UCSD-AML1 (cell line): ENCODE measurements around the gene WDR6.

ENCODE experiments used
- DNase-seq: peaks from one replicate; lab custom pipeline; 2025; ENCODE audit not compliant: unreplicated experiment; lab: John Stamatoyannopoulos, UW

Gene WDR6

DNA sequence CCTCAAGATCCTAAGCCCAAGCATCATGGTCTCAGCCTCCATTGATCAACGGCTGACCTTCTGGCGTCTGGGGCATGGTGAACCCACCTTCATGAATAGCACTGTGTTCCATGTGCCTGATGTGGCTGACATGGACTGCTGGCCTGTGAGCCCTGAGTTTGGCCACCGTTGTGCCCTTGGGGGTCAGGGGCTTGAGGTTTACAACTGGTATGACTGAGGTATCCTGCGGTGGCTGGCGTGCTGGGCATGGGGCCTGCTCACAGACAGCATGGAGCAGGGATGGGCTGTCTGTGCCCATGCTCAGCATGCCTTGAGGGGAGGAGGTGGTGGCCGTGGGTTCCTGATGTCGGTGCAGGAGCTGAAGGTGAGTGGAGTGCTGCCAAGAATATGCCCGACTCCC is 7.9 kb downstream of the WDR6 start:
- no peak for DNase-seq

DNA sequence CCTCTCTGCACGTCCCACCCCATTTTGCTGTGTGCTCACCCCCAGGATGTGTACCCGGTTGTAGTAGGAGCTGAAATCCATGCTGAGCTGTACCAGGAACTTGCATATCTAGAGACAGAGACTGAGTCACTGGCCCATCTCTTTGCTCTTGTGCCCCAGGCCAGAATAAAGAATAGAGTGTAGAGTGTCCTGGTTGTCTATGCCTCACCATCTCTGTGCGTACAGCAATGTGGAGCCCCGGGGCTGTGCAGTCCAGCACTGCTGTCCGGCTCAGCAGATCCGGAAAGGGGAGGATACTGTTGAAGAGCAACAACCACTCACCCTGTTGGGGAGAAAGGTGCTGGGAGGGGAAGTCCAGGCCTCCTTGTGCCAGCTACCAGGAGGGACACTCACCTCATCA is 8.6 kb downstream of the WDR6 start:
- DNase-seq: no peak

DNA sequence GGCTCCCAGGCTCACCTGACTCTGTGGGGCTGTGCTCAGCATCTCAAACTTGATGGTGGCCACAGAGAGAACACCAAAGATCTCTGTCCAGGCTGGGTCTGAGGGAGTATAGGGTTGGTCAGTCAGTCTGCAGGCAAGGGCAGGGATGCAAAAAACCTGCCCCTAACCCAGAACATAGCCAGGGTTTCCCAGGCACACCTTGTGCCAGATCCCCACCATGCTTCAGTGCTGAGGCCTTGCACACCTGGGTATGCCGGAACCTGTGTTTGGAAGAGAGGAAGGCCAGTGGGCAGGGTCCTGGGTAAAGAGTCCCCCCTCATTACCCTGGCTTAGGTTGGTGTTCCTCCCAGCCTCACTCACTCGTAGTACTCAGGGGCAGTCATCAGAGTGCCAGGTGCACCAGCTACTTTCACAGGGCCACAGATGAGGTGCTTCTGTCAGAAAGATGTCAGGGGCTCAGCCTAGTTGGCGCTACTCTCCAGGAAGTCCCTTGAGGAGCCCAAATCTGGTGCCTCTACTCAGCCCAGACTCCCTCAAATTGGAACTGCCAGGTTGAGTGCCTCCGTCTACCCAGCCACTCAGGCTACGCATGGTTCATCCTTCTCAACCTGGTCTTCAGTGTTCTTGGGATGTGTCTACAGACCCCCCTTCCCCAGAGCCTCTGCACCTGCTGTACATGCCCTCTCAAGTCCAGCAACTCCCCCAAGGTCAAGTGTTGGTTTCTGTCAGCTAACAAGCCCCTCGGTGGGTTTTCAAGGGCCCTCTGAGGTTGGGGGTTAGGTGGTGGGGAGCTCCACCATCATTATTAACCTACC is 9.4 kb downstream of the WDR6 start:
- no peak for DNase-seq

DNA sequence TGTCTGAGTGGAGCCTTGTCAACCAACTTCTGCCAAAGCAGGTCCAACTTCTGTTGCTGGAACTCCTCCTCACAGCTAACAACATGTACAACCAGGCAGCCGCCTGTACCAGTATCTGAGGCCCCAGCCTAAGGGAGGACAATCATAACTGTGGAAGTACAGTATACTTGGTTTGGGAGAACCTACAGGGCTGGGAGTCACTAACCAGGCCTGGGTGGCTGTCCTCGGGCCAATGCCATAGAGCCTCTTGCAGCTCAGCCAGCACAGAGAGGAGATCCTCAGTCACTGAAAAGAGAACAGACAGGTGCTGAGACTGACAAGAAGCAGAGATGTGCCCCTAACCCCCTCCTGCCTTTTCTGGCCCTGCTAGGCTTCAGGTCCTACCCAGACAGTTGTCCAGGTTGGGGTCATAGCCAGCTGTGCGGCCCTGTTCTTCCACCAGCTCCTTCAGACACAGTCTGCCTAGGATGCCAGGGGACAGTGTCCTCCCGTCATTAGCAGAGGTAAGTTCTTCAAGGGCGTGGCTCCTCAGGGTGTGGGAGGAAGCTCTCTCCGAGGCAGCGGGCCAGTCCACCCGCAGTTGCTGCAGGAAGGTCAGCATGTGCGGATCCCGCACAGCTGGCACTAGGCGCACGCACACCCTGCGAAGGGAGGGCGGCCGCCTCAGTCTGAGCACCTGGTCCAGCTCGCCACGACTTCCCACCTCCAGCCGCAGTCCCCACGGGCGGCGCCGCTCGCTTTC is 10.2 kb downstream of the WDR6 start:
- no peak for DNase-seq

DNA sequence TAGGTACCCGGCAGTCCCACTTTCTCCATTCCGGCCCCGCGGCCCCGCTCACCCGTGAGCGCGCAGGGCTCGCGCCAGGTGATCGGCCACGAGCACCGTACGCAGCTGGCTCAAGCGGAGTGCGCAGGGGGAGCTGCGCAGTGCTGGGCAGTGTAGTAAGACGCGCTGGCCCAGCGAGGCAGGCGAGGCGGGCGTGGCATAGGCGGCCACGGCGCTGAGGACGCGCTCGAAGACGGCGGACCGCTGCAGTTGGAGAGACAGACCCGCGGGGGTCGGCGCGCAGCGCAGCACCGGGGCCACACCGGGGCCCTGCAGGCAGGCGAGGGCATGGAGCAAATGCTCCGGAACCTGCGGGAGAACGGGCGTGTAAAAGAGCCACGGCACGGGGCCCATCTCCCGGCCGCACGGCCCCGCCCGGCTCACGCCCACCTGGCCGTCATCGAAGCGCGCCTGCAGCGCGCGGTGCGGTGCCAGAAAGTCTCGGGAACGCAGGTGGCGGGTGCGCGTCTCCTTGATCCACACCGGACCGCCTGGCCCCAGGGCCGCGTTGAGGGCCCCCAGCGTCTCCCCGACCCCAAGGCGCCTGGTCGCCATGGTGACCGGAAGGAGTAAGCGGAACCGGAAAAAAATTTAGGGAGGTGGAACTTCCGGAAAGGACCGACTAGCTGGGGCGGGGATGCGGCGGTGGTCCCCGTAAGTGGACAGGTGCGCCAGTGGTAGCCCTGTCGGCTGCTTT is 10.9 kb downstream of the WDR6 start, which contains the start of gene DALRD3:
Gene DALRD3, minus strand, starts transcription at position 610 of the 736 bp plus-strand sequence. Its CDS starts 16 bp downstream, at position 594.
- peak; percentile 77 for DNase-seq

DNA sequence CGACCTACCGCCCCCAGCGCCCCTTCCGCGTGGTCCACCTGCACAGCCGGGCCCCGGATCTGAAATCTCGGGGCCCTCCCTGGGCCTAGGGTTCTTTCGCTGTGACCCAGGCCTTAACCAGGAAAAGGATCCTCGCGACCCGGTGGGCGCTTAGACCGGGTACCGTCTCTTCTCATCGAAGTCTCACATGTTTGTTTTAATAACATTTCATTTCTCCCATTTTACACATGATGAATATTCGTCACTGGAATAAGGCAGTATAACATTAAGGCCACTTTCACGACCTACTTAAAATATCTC is 11.5 kb downstream of the WDR6 start:
- DNase-seq: no peak

DNA sequence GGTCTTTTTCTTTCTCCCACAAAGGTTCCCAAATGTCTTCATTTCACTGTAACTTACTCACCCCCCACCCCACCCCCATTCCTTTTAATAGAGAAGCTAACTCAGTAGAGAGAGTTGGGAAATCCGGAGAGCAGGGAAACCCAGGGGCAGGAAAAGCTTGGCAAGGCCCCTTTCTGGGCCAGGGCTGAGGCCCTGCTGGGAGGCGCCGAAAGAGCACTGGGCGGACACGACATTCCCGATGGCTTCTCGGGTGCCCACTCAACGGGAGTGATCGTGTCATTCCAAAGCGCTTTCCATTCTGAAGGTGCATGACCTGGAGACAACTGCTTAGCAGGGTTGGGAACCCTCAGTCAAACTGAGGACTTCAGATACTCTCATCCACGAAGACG is 12.7 kb downstream of the WDR6 start:
- DNase-seq: no peak

DNA sequence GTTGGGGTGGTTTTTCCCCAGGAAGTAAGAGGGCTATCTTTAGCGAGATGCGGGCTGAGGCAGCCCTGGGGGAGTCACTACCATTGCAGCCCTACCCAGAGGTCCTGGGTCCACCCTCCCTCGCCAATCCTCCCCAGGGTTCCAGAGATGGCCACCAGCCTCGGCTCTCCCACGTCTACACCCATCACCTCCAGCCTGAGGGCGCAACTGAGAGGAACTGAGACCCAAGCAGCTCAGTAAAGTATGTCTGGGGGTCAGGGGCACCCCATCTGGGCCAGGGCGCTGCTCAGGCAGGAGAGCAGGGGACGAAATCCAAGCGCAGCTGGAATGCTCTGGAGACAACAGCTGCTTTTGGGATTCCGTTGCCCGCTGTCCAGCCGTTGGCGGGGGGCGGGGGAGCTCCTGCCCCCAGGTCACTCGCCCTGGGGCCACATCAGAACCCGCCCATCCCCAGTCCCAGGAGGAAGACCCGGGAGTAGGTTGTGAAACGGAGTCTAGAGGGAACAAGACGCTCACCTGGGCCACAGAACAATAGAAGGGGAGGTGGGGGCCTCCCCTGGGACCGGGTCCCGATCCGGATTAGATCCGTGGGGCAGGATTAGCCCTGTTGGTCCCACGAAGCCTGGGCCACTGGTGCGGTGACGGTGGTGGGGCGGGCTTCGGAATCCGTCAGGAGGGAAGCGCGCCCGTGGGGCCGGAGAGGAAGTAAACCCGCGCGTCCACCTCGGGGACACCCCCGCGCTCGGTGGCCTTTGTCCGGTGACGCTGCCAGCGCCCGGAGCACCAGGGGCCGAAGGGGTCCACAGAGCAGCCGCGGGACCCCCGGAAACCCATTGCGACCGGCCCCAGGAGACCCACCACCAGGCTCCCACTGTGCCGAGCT is 13.4 kb downstream of the WDR6 start:
- peak; percentile 69 for DNase-seq

DNA sequence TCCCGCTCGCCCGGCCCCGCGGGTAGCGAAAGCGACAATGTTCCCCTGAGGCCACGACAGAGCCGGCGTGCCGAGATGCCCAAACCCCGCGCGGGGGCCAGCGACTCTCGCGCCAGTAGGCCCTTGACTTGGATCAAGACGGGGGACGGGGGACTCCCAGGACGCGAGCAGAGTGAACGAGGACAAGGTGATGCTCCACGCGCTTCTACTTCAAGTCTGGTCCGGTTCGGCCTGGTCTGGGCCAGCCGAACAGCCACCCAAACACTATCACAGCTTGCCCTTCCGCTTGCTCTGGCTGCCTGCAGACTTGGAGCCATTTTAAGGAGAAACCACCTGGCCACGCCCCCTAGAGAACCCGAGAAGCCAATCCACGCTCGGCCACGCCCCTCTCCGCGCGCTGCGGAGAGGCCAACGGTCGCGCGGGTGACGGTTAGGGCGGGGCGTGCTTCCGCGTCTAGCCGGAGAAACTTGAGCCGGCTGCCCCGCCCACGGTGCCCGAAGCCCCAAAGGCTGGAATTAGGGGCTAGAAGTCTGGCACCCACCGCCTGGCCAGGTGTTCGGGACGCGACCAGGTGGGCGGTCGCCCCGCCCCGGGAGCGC is 14.1 kb downstream of the WDR6 start:
- DNase-seq: peak; percentile 98

DNA sequence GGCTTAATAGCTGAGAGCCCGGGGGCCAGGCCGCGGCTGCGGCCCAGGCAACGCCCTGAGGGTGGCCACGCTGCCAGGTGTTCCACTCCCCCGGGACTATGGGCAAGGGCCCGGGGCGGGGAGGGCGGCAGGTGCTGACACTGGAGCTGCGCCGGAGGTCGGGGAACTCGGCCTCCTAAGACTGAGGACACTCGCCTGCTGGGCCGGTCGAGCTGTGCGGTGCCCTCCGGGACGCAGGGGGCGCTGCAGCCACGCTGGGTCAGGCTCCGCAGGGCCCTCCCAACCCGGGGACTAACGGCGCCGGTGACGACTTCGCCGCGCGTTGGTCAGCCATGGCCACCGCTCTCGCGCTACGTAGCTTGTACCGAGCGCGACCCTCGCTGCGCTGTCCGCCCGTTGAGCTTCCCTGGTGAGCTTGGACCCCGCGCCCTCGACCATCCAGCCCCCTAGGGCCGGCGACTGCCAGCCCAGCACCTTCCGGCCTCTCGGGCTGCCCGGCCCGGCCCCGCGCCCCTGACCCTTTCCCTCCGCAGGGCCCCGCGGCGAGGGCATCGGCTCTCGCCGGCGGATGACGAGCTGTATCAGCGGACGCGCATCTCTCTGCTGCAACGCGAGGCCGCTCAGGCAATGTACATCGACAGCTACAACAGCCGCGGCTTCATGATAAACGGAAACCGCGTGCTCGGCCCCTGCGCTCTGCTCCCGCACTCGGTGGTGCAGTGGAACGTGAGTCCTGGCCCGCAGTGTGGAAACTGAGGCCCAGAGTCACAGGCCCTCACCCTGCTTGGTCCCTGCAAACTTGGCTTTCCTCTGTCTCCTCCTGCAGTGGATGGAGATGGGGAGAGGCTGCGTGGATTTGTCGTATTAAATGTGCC is 14.9 kb downstream of the WDR6 start, which contains the start of gene NDUFAF3:
Gene NDUFAF3, plus strand, starts transcription at position 309 of the 875 bp plus-strand sequence. Its CDS starts 24 bp downstream, at position 333.
- DNase-seq: peak; percentile 92

DNA sequence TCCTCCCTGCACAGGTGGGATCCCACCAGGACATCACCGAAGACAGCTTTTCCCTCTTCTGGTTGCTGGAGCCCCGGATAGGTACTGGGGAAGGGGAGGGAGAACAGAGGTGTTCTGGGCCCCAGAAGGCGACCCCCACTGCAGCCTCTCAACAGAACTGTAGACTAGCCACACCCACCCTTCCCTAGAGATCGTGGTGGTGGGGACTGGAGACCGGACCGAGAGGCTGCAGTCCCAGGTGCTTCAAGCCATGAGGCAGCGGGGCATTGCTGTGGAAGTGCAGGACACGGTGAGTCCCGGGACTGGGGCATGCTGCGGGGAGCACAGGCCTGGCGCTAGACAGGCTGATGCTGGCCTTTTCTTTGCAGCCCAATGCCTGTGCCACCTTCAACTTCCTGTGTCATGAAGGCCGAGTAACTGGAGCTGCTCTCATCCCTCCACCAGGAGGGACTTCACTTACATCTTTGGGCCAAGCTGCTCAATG is 15.5 kb downstream of the WDR6 start:
- no peak for DNase-seq

DNA sequence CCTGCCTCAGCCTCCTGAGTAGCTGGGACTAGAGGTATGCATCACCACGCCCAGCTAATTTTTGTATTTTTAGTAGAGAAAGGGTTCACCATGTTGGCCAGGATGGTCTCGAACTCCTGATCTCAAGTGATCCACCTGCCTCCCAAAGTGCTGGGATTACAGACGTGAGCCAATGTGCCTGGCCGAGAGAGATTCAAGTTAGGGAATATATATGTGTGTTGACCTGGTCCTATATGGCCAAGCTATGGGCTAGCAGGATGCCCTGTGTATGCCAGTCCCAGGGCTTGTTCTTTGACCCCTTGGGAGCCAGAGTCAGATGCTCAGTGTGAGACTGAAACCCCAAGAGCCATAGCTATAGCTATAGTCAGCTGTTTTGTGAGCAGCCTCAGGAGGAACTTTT is 16.6 kb downstream of the WDR6 start:
- DNase-seq: no peak

DNA sequence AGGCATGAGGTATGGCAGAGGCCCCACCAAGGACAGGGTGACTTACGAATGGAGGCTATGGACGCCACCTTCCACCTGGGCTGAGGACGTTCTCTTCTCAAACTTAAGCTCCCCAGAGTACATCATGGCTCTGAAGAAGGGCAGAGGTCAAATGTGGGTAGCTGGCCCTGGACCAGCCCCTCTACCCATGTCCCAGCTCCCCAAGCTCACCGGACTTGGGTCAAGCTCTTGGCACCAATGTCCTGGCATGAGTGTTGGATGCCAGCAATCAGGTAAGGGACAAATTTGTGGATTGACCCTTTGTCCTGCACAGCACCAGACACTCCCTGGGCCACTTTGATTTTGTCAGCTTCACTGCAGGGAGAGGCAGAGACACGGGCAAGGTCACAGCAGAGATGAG is 17.3 kb downstream of the WDR6 start:
- DNase-seq: no peak

DNA sequence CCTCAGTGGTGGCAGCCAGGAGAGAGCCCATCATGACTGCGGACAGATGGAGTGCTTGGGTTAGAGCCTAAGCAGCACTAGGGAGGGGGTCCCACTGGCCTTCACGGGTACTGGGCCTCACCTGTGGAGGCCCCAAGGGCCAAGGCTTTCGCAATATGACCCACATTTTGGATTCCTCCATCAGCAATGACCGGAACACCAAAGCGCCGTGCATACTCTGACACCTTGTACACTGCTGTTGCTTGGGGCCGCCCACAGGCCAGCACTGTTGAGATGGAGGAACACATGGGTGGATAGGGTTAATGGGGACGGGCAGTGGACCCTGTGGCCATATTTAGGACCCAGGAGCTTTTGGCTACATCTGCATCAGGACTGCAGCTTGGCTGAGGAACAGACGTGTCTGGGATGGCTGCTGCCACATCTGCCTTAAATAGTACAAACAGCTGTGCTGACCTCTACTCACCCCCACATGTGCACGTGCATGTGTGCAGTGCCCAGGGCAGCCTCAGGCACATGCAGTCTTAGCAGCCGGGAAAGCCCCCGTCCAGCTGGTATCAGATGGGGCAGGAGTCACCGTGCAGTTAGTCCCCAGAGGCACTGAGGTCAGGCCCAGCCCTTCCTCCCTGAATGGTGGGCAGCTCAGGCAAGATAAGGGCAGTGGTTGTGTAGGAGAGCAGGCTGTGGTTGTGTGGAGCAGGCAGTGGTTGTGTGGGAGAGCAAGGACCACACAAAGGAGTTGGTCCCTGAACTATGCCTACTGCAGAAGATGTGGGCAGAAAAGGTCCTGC is 18.0 kb downstream of the WDR6 start:
- peak; percentile 64 for DNase-seq

DNA sequence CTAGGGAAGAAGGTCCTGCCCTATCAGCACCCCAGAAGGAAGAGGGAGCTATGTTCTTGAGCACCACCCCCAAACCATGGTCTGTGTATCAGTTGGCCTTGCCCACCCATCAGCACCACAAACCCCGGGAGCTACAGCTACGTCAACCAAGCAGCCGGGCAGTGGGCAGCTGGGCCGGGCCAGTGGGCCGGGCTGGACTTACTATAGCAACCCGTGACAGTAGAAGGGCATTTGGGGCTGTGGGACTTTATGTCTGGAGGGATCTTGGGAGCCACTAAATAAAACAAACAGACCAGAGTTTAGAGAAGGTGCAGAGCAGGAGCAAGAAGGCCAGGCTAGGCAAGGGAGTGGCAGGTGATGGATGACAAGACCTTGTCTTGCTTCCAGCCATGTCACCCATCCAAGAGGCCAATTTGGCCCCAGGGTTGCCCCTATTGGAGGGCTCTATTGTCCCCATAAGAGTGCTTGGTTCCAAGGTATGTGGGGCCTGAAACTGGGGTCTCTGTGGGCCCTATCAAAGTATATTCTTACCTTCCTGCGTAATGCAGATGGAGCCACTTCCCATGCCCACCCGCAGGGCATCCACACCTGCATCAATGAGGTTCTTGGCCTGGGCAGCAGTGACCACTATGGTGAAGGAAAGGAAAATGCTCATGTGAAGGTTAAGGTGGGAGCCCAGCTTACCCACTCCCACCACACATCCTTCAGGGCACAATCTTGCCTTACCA is 18.8 kb downstream of the WDR6 start:
- no peak for DNase-seq

DNA sequence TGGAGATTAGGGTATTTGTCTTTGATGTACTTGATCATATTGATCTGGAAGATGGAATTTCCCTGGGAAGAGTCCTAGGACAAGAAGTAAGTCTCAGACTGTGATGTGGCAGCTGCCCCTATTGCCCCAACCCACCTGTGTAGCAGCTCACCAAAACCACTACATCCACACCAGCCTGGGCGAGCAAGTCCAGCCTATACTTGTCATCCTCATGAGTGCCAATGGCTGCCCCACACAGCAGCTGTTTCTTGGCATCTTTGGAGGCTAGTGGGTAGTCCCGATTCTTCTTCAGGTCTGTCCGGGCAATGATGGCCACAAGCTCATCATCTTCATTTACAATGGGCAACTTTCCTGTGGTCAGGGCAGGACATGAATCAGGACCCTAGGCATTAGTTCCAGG is 19.3 kb downstream of the WDR6 start:
- no peak for DNase-seq

DNA sequence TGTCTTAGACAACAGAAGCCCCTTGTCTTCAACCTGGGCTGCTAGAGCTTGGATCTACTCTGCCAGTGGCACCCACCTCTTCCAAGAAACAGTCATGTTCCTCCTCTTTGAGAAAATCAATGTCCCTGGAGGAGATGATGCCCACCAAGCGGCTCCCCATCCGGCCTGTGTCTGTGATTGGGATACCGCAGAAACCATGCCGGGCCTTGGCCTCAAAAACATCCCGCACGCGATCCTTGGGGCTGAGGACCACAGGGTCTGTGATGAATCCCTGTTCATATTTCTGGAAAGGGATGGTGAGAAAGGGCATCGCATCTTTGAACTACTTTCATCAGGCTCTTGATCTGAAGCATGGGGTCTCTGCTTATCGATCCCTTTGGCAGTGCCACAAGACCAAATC is 20.4 kb downstream of the WDR6 start:
- no peak for DNase-seq

DNA sequence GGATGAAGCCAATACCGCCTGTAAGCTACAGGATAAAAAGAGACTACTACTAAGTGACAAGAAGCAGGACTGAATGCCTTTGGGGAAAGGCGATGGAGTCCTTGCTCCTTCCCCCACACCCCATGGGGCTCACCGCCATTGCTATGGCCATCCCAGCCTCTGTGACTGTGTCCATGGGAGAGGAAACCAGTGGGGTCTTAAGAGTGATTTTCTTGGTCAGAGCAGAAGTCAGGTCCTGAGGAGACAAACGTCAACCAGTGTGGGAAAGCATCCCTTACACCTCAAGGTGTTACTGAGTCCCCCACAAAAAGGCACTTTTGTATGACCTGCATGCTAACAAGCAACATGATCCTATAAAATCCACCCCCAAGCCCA is 21.1 kb downstream of the WDR6 start:
- no peak for DNase-seq
